Liver (tissue), 9 donors: Measurements from ENCODE around the gene SIRPA. TPM values are rescaled to one million over a fixed set of nuclear protein-coding genes. Genes with fewer than 3 reads are reported as not detected.

ENCODE experiments used
- DNase-seq: peaks from one replicate; pipeline ENCODE4 v3.0.0-alpha.2; 2017; ENCODE audit warnings: low spot score
- H3K27ac ChIP-seq, 2 donors: one replicate each; pipeline ENCODE4 v1.7.0; 2013; ENCODE audit warnings: inconsistent platforms in 2 of 2, low read length in 2 of 2, control low read depth in 1 of 2, low read depth in 1 of 2, mild to moderate bottlenecking in 1 of 2
- H3K27me3 ChIP-seq, 4 donors: one replicate each; pipeline versions ENCODE4 v1.6.1 to v1.7.0; 2013; ENCODE audit warnings: low read length in 3 of 4, inconsistent platforms in 1 of 4, mild to moderate bottlenecking in 1 of 4, moderate library complexity in 1 of 4; ENCODE audit not compliant: control insufficient read depth in 4 of 4, insufficient read depth in 4 of 4
- H3K36me3 ChIP-seq, 4 donors: one replicate each; pipeline versions ENCODE4 v1.6.1 to v1.7.0; 2013; ENCODE audit warnings: low read length in 3 of 4, mild to moderate bottlenecking in 3 of 4, low read depth in 1 of 4, moderate library complexity in 1 of 4; ENCODE audit not compliant: control insufficient read depth in 4 of 4, insufficient read depth in 3 of 4
- H3K4me1 ChIP-seq, 4 donors: one replicate each; pipeline versions ENCODE4 v1.6.1 to v1.7.0; 2013; ENCODE audit warnings: low read length in 3 of 4, mild to moderate bottlenecking in 3 of 4, moderate library complexity in 1 of 4; ENCODE audit not compliant: control insufficient read depth in 4 of 4, insufficient read depth in 4 of 4
- H3K4me3 ChIP-seq, 3 donors: one replicate each; pipeline versions ENCODE4 v1.6.1 to v1.7.0; 2013; ENCODE audit warnings: low read length in 3 of 3, control low read depth in 1 of 3, low read depth in 1 of 3, mild to moderate bottlenecking in 1 of 3
- H3K9ac ChIP-seq, 2 donors: one replicate each; pipeline ENCODE4 v1.7.0; 2013; ENCODE audit warnings: low read length in 2 of 2, mild to moderate bottlenecking in 2 of 2, moderate library complexity in 2 of 2, control low read depth in 1 of 2, low read depth in 1 of 2
- H3K9me3 ChIP-seq, 4 donors: one replicate each; pipeline versions ENCODE4 v1.6.1 to v1.7.0; 2013; ENCODE audit warnings: low read length in 3 of 4; ENCODE audit not compliant: control insufficient read depth in 4 of 4
- EGR1 ChIP-seq, 2 donors: IDR thresholded peaks; 2 replicates each; pipeline ENCODE4 v1.6.1; 2016 to 2018; ENCODE audit warnings: antibody characterized with exemption in 2 of 2, low read depth in 2 of 2
- FOXA1 ChIP-seq: IDR thresholded peaks from 2 replicates; pipeline ENCODE4 v1.6.1; 2016; ENCODE audit warnings: antibody characterized with exemption
- FOXA2 ChIP-seq: IDR thresholded peaks from 2 replicates; pipeline ENCODE4 v1.6.1; 2016; ENCODE audit warnings: antibody characterized with exemption
- GABPA ChIP-seq, 2 donors: IDR thresholded peaks in 1 of 2; conservative IDR thresholded peaks in 1 of 2; 2 replicates each; pipeline ENCODE4 v1.6.1; 2016; ENCODE audit warnings: antibody characterized with exemption in 2 of 2, mild to moderate bottlenecking in 1 of 2, moderate library complexity in 1 of 2
- HNF4A ChIP-seq, 2 donors: conservative IDR thresholded peaks; 2 replicates each; pipeline ENCODE4 v1.6.1; 2016; ENCODE audit warnings: antibody characterized with exemption in 2 of 2, mild to moderate bottlenecking in 2 of 2
- HNF4G ChIP-seq: IDR thresholded peaks from 2 replicates; pipeline ENCODE4 v1.6.1; 2016; ENCODE audit warnings: antibody characterized with exemption
- JUND ChIP-seq, 2 donors: IDR thresholded peaks; 2 replicates each; pipeline ENCODE4 v1.6.1; 2016; ENCODE audit warnings: antibody characterized with exemption in 2 of 2
- NR2F2 ChIP-seq: IDR thresholded peaks from 2 replicates; pipeline ENCODE4 v1.6.1; 2016; ENCODE audit warnings: antibody characterized with exemption
- RAD21 ChIP-seq, 2 donors: IDR thresholded peaks; 2 replicates each; pipeline ENCODE4 v1.6.1; 2016; ENCODE audit warnings: antibody characterized with exemption in 2 of 2, mild to moderate bottlenecking in 2 of 2
- RXRA ChIP-seq, 2 donors: IDR thresholded peaks; 2 replicates each; pipeline ENCODE4 v1.6.1; 2017 to 2018; ENCODE audit warnings: antibody characterized with exemption in 2 of 2, mild to moderate bottlenecking in 1 of 2
- TAF1 ChIP-seq: conservative IDR thresholded peaks from 2 replicates; pipeline ENCODE4 v1.6.1; 2016; ENCODE audit warnings: antibody characterized with exemption, mild to moderate bottlenecking
- YY1 ChIP-seq: IDR thresholded peaks from 2 replicates; pipeline ENCODE4 v1.6.1; 2016; ENCODE audit warnings: antibody characterized with exemption, mild to moderate bottlenecking
- WGBS: extraction: QIAGEN DNeasy Blood & Tissue Kit; methylation state at CpG from one replicate; pipeline ENCODE4 v1.1.7; 2013; 5-methylcytosine and 5-hydroxymethylcytosine counted together
- polyA plus RNA-seq, 2 donors: library from polyadenylated mRNA; stranded (reverse) in 1 of 2; unstranded in 1 of 2; fragments of 200-250 nt in 1 of 2; fragments of >200 nt in 1 of 2; fragmentation: Nextera tagmentation in 1 of 2; extraction: Ambion mirVana in 1 of 2; gene quantifications; one replicate each; pipeline versions ENCODE4 v1.2.1 to v1.2.3, GENCODE V29; 2013 to 2015
- total RNA-seq, 2 donors: library from RNA; depleted of rRNA; stranded (reverse); fragments of >200 nt; gene quantifications; one replicate each; pipeline ENCODE4 v1.2.3, GENCODE V29; 2014
- TF ChIP-seq, protein P1 (sequence below): fragments of 150-350 bp; IDR thresholded peaks from 2 replicates; pipeline ENCODE4 v1.5.1; 2017; ENCODE audit warnings: improper control_type of control experiment, low read depth, low read length; ENCODE audit not compliant: missing input control
- TF ChIP-seq, protein P2 (sequence below): IDR thresholded peaks from 2 replicates; pipeline ENCODE4 v1.6.1; 2016; ENCODE audit warnings: antibody characterized with exemption
- TF ChIP-seq, protein P3 (sequence below): IDR thresholded peaks from 2 replicates; pipeline ENCODE4 v1.6.1; 2016; ENCODE audit warnings: antibody characterized with exemption, mild to moderate bottlenecking
- TF ChIP-seq, protein P4 (sequence below): IDR thresholded peaks from 2 replicates; pipeline ENCODE4 v1.6.1; 2016; ENCODE audit warnings: antibody characterized with exemption
- TF ChIP-seq, protein P5 (sequence below): IDR thresholded peaks from 2 replicates; pipeline ENCODE4 v1.6.1; 2016; ENCODE audit warnings: antibody characterized with exemption
- donor health status: healthy.
- donor health status: healthy.
- donor health status: healthy.
- donor health status: healthy.
- donor health status: healthy.

Gene SIRPA
- total and polyA plus RNA-seq, 4 donors = 5.4 to 47.5 (median 23.2) TPM

DNA sequence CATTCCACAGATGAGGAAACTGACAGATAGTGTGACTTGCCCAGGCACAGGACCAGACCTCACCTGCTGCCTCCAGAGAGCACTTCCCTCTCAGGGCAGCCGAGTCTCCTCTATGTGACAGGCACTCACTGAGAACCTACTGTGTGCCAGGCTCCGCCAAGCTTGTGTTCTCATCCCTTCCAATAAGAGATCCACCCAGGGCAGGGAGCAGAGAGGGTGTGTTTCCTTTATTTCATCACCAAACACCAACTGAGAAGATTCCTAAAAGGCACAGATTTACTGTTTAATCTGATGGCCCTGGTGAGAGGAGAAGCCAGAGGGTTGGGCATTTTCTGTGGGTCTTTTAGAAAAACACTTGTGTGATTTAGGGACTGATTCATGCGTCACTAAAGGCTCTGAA lies 20.5 kb downstream of the SIRPA start:
- Histone ChIP-seq H3K9ac (no peak overlapping the region), H3K27ac (no peak overlapping the region), H3K9me3 (no peaks in the 10 kb centered on the region), H3K4me3 (no peak overlapping the region), H3K4me1 (peaks cover 2 to 10% (median 5%) of the 10 kb centered on the region in 4 donors), H3K27me3 (no peaks in the 10 kb centered on the region), H3K36me3 (peaks cover 0 to 53% (median 34%) of the 10 kb centered on the region in 4 donors)
- WGBS = 96% methylated on average over 3 of the region's 3 CpGs
- TF ChIP-seq, protein P1, sequence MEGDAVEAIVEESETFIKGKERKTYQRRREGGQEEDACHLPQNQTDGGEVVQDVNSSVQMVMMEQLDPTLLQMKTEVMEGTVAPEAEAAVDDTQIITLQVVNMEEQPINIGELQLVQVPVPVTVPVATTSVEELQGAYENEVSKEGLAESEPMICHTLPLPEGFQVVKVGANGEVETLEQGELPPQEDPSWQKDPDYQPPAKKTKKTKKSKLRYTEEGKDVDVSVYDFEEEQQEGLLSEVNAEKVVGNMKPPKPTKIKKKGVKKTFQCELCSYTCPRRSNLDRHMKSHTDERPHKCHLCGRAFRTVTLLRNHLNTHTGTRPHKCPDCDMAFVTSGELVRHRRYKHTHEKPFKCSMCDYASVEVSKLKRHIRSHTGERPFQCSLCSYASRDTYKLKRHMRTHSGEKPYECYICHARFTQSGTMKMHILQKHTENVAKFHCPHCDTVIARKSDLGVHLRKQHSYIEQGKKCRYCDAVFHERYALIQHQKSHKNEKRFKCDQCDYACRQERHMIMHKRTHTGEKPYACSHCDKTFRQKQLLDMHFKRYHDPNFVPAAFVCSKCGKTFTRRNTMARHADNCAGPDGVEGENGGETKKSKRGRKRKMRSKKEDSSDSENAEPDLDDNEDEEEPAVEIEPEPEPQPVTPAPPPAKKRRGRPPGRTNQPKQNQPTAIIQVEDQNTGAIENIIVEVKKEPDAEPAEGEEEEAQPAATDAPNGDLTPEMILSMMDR = no peak
- TF ChIP-seq NR2F2 = no peak
- no peak for TF ChIP-seq HNF4A (conservative IDR thresholded peaks at IDR 0.05)
- TF ChIP-seq TAF1 = no peak
- no peak for TF ChIP-seq JUND (IDR thresholded peaks at IDR 0.05)
- no peak for TF ChIP-seq RXRA (IDR thresholded peaks at IDR 0.05)
- TF ChIP-seq, protein P2, sequence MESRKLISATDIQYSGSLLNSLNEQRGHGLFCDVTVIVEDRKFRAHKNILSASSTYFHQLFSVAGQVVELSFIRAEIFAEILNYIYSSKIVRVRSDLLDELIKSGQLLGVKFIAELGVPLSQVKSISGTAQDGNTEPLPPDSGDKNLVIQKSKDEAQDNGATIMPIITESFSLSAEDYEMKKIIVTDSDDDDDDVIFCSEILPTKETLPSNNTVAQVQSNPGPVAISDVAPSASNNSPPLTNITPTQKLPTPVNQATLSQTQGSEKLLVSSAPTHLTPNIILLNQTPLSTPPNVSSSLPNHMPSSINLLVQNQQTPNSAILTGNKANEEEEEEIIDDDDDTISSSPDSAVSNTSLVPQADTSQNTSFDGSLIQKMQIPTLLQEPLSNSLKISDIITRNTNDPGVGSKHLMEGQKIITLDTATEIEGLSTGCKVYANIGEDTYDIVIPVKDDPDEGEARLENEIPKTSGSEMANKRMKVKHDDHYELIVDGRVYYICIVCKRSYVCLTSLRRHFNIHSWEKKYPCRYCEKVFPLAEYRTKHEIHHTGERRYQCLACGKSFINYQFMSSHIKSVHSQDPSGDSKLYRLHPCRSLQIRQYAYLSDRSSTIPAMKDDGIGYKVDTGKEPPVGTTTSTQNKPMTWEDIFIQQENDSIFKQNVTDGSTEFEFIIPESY = no peak
- TF ChIP-seq, protein P3, sequence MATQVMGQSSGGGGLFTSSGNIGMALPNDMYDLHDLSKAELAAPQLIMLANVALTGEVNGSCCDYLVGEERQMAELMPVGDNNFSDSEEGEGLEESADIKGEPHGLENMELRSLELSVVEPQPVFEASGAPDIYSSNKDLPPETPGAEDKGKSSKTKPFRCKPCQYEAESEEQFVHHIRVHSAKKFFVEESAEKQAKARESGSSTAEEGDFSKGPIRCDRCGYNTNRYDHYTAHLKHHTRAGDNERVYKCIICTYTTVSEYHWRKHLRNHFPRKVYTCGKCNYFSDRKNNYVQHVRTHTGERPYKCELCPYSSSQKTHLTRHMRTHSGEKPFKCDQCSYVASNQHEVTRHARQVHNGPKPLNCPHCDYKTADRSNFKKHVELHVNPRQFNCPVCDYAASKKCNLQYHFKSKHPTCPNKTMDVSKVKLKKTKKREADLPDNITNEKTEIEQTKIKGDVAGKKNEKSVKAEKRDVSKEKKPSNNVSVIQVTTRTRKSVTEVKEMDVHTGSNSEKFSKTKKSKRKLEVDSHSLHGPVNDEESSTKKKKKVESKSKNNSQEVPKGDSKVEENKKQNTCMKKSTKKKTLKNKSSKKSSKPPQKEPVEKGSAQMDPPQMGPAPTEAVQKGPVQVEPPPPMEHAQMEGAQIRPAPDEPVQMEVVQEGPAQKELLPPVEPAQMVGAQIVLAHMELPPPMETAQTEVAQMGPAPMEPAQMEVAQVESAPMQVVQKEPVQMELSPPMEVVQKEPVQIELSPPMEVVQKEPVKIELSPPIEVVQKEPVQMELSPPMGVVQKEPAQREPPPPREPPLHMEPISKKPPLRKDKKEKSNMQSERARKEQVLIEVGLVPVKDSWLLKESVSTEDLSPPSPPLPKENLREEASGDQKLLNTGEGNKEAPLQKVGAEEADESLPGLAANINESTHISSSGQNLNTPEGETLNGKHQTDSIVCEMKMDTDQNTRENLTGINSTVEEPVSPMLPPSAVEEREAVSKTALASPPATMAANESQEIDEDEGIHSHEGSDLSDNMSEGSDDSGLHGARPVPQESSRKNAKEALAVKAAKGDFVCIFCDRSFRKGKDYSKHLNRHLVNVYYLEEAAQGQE = no peak
- no peak for TF ChIP-seq FOXA2
- TF ChIP-seq, protein P4, sequence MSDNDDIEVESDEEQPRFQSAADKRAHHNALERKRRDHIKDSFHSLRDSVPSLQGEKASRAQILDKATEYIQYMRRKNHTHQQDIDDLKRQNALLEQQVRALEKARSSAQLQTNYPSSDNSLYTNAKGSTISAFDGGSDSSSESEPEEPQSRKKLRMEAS = no peak
- no peak for TF ChIP-seq RAD21 (IDR thresholded peaks at IDR 0.05)
- no peak for TF ChIP-seq YY1
- no peak for TF ChIP-seq GABPA (IDR thresholded peaks at IDR 0.05 in 1 of 2, conservative IDR thresholded peaks at IDR 0.05 in 1 of 2)
- TF ChIP-seq HNF4G = no peak
- TF ChIP-seq FOXA1 = no peak
- no peak for TF ChIP-seq EGR1 (IDR thresholded peaks at IDR 0.05; ENCODE audit: low read depth in 2 of 2)
- TF ChIP-seq, protein P5, sequence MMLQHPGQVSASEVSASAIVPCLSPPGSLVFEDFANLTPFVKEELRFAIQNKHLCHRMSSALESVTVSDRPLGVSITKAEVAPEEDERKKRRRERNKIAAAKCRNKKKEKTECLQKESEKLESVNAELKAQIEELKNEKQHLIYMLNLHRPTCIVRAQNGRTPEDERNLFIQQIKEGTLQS = no peak
- no peak for DNase-seq
